Adrenal gland (tissue), 12 donors: ENCODE data around the gene MYL1. TPM values are rescaled to one million over a fixed set of nuclear protein-coding genes. Genes with fewer than 3 reads are reported as not detected.

Experiments used
- DNase-seq, 7 donors: peaks; one replicate each; pipeline ENCODE4 v3.0.0-alpha.2; 2019 to 2020
- H3K27ac ChIP-seq, 5 donors: fragments of 200-600 bp; sonication (generic) in 4 of 5; 1 replicate in 3 of 5; 2 replicates in 2 of 5; pipeline versions ENCODE4 v1.5.1 to v1.8.0; 2016 to 2020; ENCODE audit warnings: mild to moderate bottlenecking in 1 of 5
- H3K27me3 ChIP-seq: fragments of 200-600 bp; 2 replicates; pipeline ENCODE4 v1.8.0; 2021
- H3K36me3 ChIP-seq, 2 donors: fragments of 200-600 bp; replicated peaks in 1 of 2; 1 replicate in 1 of 2; 2 replicates in 1 of 2; pipeline versions ENCODE4 v1.5.1 to v1.8.0; 2018 to 2022
- H3K4me1 ChIP-seq, 2 donors: fragments of 200-600 bp; replicated peaks in 1 of 2; 1 replicate in 1 of 2; 2 replicates in 1 of 2; pipeline versions ENCODE4 v1.5.1 to v1.8.0; 2018 to 2021
- H3K4me3 ChIP-seq, 4 donors: fragments of 200-600 bp; sonication (generic) in 3 of 4; one replicate each; pipeline ENCODE4 v1.5.1; 2016 to 2018
- H3K9me3 ChIP-seq, 3 donors: fragments of 200-600 bp; sonication (generic) in 1 of 3; replicated peaks in 1 of 3; 1 replicate in 2 of 3; 2 replicates in 1 of 3; pipeline versions ENCODE4 v1.5.1 to v1.8.0; 2016 to 2021
- CTCF ChIP-seq, 6 experiments: fragments of 450-650 bp in 4 of 6; fragments of 200-600 bp in 2 of 6; sonication (generic) in 1 of 6; IDR thresholded peaks; 1 replicate in 5 of 6; 2 replicates in 1 of 6; pipeline versions ENCODE4 v1.5.1 to v1.8.0; 2016 to 2021; ENCODE audit warnings: antibody characterized with exemption in 6 of 6, mild to moderate bottlenecking in 2 of 6, moderate library complexity in 1 of 6
- POLR2A ChIP-seq, 2 donors: fragments of 450-650 bp; IDR thresholded peaks; one replicate each; pipeline ENCODE4 v1.6.1; 2017; ENCODE audit warnings: antibody characterized with exemption in 2 of 2, mild to moderate bottlenecking in 2 of 2, moderate library complexity in 1 of 2
- WGBS, 4 donors: extraction: QIAGEN DNeasy Blood & Tissue Kit in 2 of 4; methylation state at CpG; one replicate each; pipeline versions ENCODE4 v1.1.5 to v1.1.7; 2013 to 2017; 5-methylcytosine and 5-hydroxymethylcytosine counted together
- intact Hi-C, 2 donors: fragments of 100-400 bp; cut with DNase I; formaldehyde crosslinking; loops; one replicate each; pipeline versions ENCODE4 v1.14.1 to v1.15.0; 2022 to 2023
- polyA plus RNA-seq, 3 donors: library from polyadenylated mRNA; stranded (reverse); fragments of 200-250 nt in 2 of 3; fragments of 350-450 nt in 1 of 3; fragmentation: Illumina TruSeq in 1 of 3; extraction: RNeasy Lipid Tissue Mini Kit (QIAGEN cat#74804) in 1 of 3; gene quantifications; one replicate each; pipeline ENCODE4 v1.2.3, GENCODE V29; 2013 to 2014
- total RNA-seq, 9 donors: library from RNA; depleted of rRNA in 4 of 9; stranded (reverse); fragments of >200 nt in 4 of 9; fragments of 120-200 nt in 1 of 9; fragmentation: NEBNext Ultra II Directional in 1 of 9; extraction: Animal tissue kit (Norgen Biotek cat#: 25700) in 1 of 9; gene quantifications; one replicate each; pipeline versions ENCODE4 v1.1.0 to v1.2.4, GENCODE V29; 2013 to 2023
- donor health status: healthy with polysubstance abuse.
- donor health status: Bipolar disorder and iron deficiency.
- donor health status: DM: yes; HTN: yes; CAD: no.
- donor health status: DM: no; HTN: no; CAD: no.
- donor health status: DM: no; HTN: no; CAD: no.
- donor health status: DM: yes; HTN: yes; CAD: no.

Gene MYL1
- total and polyA plus RNA-seq, 12 donors: 0.47 to 9.7 (median 0.63) TPM; not detected in 8

GRCh38 chr2:210299866-210300373 lies 15.1 kb downstream of the MYL1 start:
- H3K4me1 ChIP-seq: no peaks in the 10 kb centered on the region
- DNase-seq: no peak
- H3K27me3 ChIP-seq: no peaks in the 10 kb centered on the region
- 41 to 56% (median 48%) methylated on average over 3 of the region's 3 CpGs for WGBS, 4 donors
- H3K9me3 ChIP-seq: no peaks in the 10 kb centered on the region
- no peaks in the 10 kb centered on the region for H3K36me3 ChIP-seq
- H3K27ac ChIP-seq: no peak overlapping the region
- H3K4me3 ChIP-seq: no peak overlapping the region
- TF ChIP-seq CTCF (IDR thresholded peaks at IDR 0.05) (no peak), POLR2A (IDR thresholded peaks at IDR 0.05) (no peak)
- intact Hi-C loops: no loop called here

- intact Hi-C loops: no loop called here
- Histone ChIP-seq H3K4me3 (no peak overlapping the region), H3K9me3 (no peaks in the 10 kb centered on the region), H3K27me3 (no peaks in the 10 kb centered on the region), H3K36me3 (no peaks in the 10 kb centered on the region), H3K4me1 (no peaks in the 10 kb centered on the region), H3K27ac (no peak overlapping the region)
- no peak for DNase-seq
- WGBS, 4 donors: 60 to 81% (median 69%) methylated on average over 2 of the region's 2 CpGs
- TF ChIP-seq CTCF (IDR thresholded peaks at IDR 0.05) (no peak), POLR2A (IDR thresholded peaks at IDR 0.05) (no peak)
Measured at GRCh38 chr2:210288408-210288807, 26.6 kb downstream of the MYL1 start.

- TF ChIP-seq CTCF (IDR thresholded peaks at IDR 0.05): no peak
- TF ChIP-seq POLR2A (IDR thresholded peaks at IDR 0.05): no peak
- H3K4me1 ChIP-seq: no peaks in the 10 kb centered on the region
- DNase-seq: no peak
- intact Hi-C loops: no loop called here
- no peaks in the 10 kb centered on the region for H3K27me3 ChIP-seq
- H3K9me3 ChIP-seq: no peaks in the 10 kb centered on the region
- H3K36me3 ChIP-seq: no peaks in the 10 kb centered on the region
- H3K27ac ChIP-seq: no peak overlapping the region
- no peak overlapping the region for H3K4me3 ChIP-seq
Measured at GRCh38 chr2:210287301-210287700, 27.7 kb downstream of the MYL1 start.

GRCh38 chr2:210286123-210286680 lies 28.8 kb downstream of the MYL1 start:
- no peaks in the 10 kb centered on the region for H3K36me3 ChIP-seq
- H3K27ac ChIP-seq: no peak overlapping the region
- H3K9me3 ChIP-seq: no peaks in the 10 kb centered on the region
- TF ChIP-seq POLR2A (IDR thresholded peaks at IDR 0.05) (no peak), CTCF (IDR thresholded peaks at IDR 0.05) (no peak)
- intact Hi-C loops: no loop called here
- H3K4me1 ChIP-seq: no peaks in the 10 kb centered on the region
- no peaks in the 10 kb centered on the region for H3K27me3 ChIP-seq
- H3K4me3 ChIP-seq: no peak overlapping the region
- DNase-seq: no peak
